CD14-positive monocyte (primary cell): ENCODE measurements around the gene RPL35. TPM values are rescaled to one million over a fixed set of nuclear protein-coding genes. Genes with fewer than 3 reads are reported as not detected.
"Not testable (repeated sequence)": the region's sequence is repeated elsewhere in the genome, so short reads cannot be mapped to it uniquely, and the experiment has no call there.

Experiments
- DNase-seq, 3 donors: peaks; one replicate each; pipeline ENCODE4 v3.0.0-alpha.2; 2011 to 2022
- H2AFZ ChIP-seq: 2 replicates; pipeline ENCODE4 v1.6.0; 2012; ENCODE audit warnings: mild to moderate bottlenecking, low read depth, low read length, inconsistent platforms; ENCODE audit not compliant: insufficient read depth, poor library complexity, severe bottlenecking
- H3K27ac ChIP-seq, 2 donors: 1 replicate in 1 of 2; 2 replicates in 1 of 2; pipeline ENCODE4 v1.5.1; 2012 to 2013; ENCODE audit warnings: low read length in 2 of 2, control low read depth in 1 of 2, inconsistent platforms in 1 of 2, low read depth in 1 of 2, mild to moderate bottlenecking in 1 of 2
- H3K27me3 ChIP-seq, 2 donors: one replicate each; pipeline versions ENCODE4 v1.6.0 to v1.6.1; 2011 to 2013; ENCODE audit warnings: low read length in 2 of 2; ENCODE audit not compliant: control insufficient read depth in 2 of 2, insufficient read depth in 2 of 2
- H3K36me3 ChIP-seq, 2 donors: replicated peaks in 1 of 2; 1 replicate in 1 of 2; 2 replicates in 1 of 2; pipeline versions ENCODE4 v1.5.1 to v1.6.1; 2012 to 2013; ENCODE audit warnings: low read length in 2 of 2, control low read depth in 1 of 2, inconsistent platforms in 1 of 2, mild to moderate bottlenecking in 1 of 2; ENCODE audit not compliant: insufficient read depth in 2 of 2, control insufficient read depth in 1 of 2
- H3K4me1 ChIP-seq, 2 donors: 1 replicate in 1 of 2; 2 replicates in 1 of 2; pipeline versions ENCODE4 v1.5.1 to v1.6.1; 2012 to 2013; ENCODE audit warnings: low read length in 2 of 2, control low read depth in 1 of 2, inconsistent platforms in 1 of 2, mild to moderate bottlenecking in 1 of 2, moderate library complexity in 1 of 2; ENCODE audit not compliant: insufficient read depth in 2 of 2, control insufficient read depth in 1 of 2
- H3K4me2 ChIP-seq: replicated peaks from 2 replicates; pipeline ENCODE3; 2012; ENCODE audit warnings: low read length, moderate library complexity, mild to moderate bottlenecking; ENCODE audit not compliant: poor library complexity, severe bottlenecking; ENCODE audit errors: extremely low read depth
- H3K4me3 ChIP-seq, 3 experiments: fragments of 200-600 bp in 1 of 3; sonication (generic) in 1 of 3; replicated peaks in 1 of 3; 1 replicate in 2 of 3; 2 replicates in 1 of 3; pipeline ENCODE4 v1.5.1; 2011 to 2013; ENCODE audit warnings: low read length in 3 of 3, mild to moderate bottlenecking in 3 of 3, control low read depth in 2 of 3, low read depth in 2 of 3, inconsistent platforms in 1 of 3, moderate library complexity in 1 of 3
- H3K79me2 ChIP-seq: 2 replicates; pipeline ENCODE4 v1.6.0; 2012; ENCODE audit warnings: mild to moderate bottlenecking, control low read depth, inconsistent platforms, low read length, moderate library complexity; ENCODE audit not compliant: insufficient read depth
- H3K9ac ChIP-seq: 2 replicates; pipeline ENCODE4 v1.6.0; 2017; ENCODE audit warnings: low read length, mild to moderate bottlenecking; ENCODE audit not compliant: insufficient read depth, poor library complexity, severe bottlenecking
- H3K9me3 ChIP-seq, 2 donors: replicated peaks in 1 of 2; 1 replicate in 1 of 2; 2 replicates in 1 of 2; pipeline versions ENCODE4 v1.5.1 to v1.6.1; 2012 to 2013; ENCODE audit warnings: low read length in 2 of 2, control low read depth in 1 of 2; ENCODE audit not compliant: control insufficient read depth in 1 of 2, insufficient read depth in 1 of 2
- H4K20me1 ChIP-seq: 2 replicates; pipeline ENCODE4 v1.6.0; 2012; ENCODE audit warnings: mild to moderate bottlenecking, low read length, control low read depth, moderate library complexity; ENCODE audit not compliant: insufficient read depth
- H3K27ac Mint-ChIP-seq, 7 donors: one replicate each; pipeline ENCODE4 v1.8.0; 2020; ENCODE audit warnings: mild to moderate bottlenecking in 7 of 7, mixed read lengths in 7 of 7, moderate library complexity in 6 of 7, inconsistent platforms in 2 of 7
- H3K27me3 Mint-ChIP-seq, 3 donors: one replicate each; pipeline ENCODE4 v1.8.0; 2021 to 2022; ENCODE audit warnings: low read depth in 3 of 3, mild to moderate bottlenecking in 3 of 3, mixed read lengths in 3 of 3, moderate library complexity in 3 of 3, inconsistent platforms in 1 of 3
- H3K36me3 Mint-ChIP-seq, 2 donors: one replicate each; pipeline ENCODE4 v1.8.0; 2020; ENCODE audit warnings: mixed read lengths in 2 of 2, inconsistent platforms in 1 of 2, mild to moderate bottlenecking in 1 of 2
- H3K4me1 Mint-ChIP-seq: one replicate; pipeline ENCODE4 v1.8.0; 2020; ENCODE audit warnings: mild to moderate bottlenecking, mixed read lengths
- H3K4me3 Mint-ChIP-seq, 2 donors: one replicate each; pipeline ENCODE4 v1.8.0; 2020; ENCODE audit warnings: mild to moderate bottlenecking in 2 of 2, mixed read lengths in 2 of 2, moderate library complexity in 1 of 2
- H3K9me3 Mint-ChIP-seq, 7 donors: one replicate each; pipeline ENCODE4 v1.8.0; 2020 to 2022; ENCODE audit warnings: mixed read lengths in 7 of 7, mild to moderate bottlenecking in 6 of 7, moderate library complexity in 6 of 7, inconsistent platforms in 2 of 7
- WGBS: methylation state at CpG from one replicate; pipeline ENCODE4 v1.1.5; 2013; ENCODE audit warnings: missing lambda C conversion rate; ENCODE audit not compliant: insufficient coverage; 5-methylcytosine and 5-hydroxymethylcytosine counted together
- intact Hi-C, 2 donors: fragments of 100-400 bp; cut with micrococcal nuclease; formaldehyde crosslinking; loops; one replicate each; pipeline versions ENCODE4 v1.15.0 to v1.15.1; 2023
- polyA plus RNA-seq, 3 donors: library from polyadenylated mRNA; depleted of rRNA in 1 of 3; unstranded in 2 of 3; stranded (reverse) in 1 of 3; fragments of 300-500 nt in 2 of 3; fragments of >200 nt in 1 of 3; fragmentation: Illumina TruSeq in 2 of 3; gene quantifications; 1 replicate in 2 of 3; 2 replicates in 1 of 3; pipeline ENCODE4 v1.2.3, GENCODE V29; 2012 to 2021
- TF ChIP-seq, protein P1 (sequence below): fragments of 200-600 bp; IDR thresholded peaks from one replicate; pipeline ENCODE4 v1.8.0; 2022; ENCODE audit warnings: antibody characterized with exemption, mild to moderate bottlenecking

Gene RPL35
- polyA plus RNA-seq, 3 donors: 660 to 1,209 (median 828) TPM

DNA sequence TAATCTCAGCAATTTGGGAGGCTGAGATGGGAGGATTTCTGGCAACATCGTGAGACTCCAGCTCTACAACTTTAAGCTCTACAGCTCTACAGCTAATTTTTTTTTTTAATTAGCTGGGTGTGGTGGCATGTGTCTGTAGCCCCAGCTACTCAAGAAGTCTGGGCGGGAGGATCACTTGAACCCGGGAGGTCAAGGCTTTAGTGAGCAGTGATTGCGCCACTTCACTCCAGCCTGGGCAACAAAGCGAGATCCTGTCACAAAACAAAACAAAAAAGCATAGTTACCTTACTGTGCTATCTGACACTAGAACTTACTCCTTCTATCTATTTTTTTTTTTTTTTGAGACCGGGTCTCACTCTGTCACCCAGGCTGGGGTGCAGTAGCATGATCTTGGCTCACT lies 14.8 kb downstream of the RPL35 start:
- no peak overlapping the region for H3K27ac ChIP-seq
- no peaks in the 10 kb centered on the region for H4K20me1 ChIP-seq
- DNase-seq: no peak
- TF ChIP-seq, protein P1, sequence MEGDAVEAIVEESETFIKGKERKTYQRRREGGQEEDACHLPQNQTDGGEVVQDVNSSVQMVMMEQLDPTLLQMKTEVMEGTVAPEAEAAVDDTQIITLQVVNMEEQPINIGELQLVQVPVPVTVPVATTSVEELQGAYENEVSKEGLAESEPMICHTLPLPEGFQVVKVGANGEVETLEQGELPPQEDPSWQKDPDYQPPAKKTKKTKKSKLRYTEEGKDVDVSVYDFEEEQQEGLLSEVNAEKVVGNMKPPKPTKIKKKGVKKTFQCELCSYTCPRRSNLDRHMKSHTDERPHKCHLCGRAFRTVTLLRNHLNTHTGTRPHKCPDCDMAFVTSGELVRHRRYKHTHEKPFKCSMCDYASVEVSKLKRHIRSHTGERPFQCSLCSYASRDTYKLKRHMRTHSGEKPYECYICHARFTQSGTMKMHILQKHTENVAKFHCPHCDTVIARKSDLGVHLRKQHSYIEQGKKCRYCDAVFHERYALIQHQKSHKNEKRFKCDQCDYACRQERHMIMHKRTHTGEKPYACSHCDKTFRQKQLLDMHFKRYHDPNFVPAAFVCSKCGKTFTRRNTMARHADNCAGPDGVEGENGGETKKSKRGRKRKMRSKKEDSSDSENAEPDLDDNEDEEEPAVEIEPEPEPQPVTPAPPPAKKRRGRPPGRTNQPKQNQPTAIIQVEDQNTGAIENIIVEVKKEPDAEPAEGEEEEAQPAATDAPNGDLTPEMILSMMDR: no peak
- no peaks in the 10 kb centered on the region for H3K4me1 ChIP-seq
- H2AFZ ChIP-seq: no peak overlapping the region
- Mint-ChIP-seq H3K36me3 (no peaks in the 10 kb centered on the region), H3K9me3 (peaks cover 0 to 2% (median 0%) of the 10 kb centered on the region in 7 donors), H3K4me1 (no peaks in the 10 kb centered on the region), H3K27ac (no peak overlapping the region), H3K4me3 (no peak overlapping the region), H3K27me3 (peaks cover 4 to 6% (median 5%) of the 10 kb centered on the region in 3 donors)
- H3K4me3 ChIP-seq: no peak overlapping the region
- H3K27me3 ChIP-seq: no peaks in the 10 kb centered on the region
- no peak overlapping the region for H3K9ac ChIP-seq
- intact Hi-C loops: no loop called here
- H3K36me3 ChIP-seq: no peaks in the 10 kb centered on the region
- no peak overlapping the region for H3K4me2 ChIP-seq
- no peaks in the 10 kb centered on the region for H3K9me3 ChIP-seq
- no peaks in the 10 kb centered on the region for H3K79me2 ChIP-seq
- 80% methylated on average over 1 of the region's 6 CpGs for WGBS

DNA sequence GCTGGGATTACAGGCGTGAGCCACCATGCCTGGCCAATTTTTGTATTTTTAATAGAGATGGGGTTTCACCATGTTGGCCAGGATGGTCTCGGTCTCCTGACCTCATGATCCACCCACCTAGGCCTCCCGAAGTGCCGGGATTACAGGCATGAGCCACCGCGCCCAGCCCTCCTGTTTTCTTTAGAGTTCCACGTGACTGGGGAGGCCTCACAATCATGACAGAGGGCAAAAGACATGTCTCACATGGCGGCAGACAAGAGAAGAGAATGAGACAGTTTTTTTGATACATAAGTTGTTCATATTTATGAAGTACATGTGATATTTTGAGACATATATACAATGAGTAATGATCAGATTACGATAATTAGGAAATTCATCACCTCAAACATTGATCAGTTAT lies 15.3 kb downstream of the RPL35 start:
- H3K36me3 Mint-ChIP-seq, H3K27me3 Mint-ChIP-seq, H3K4me3 Mint-ChIP-seq, H3K27ac ChIP-seq, H3K9me3 Mint-ChIP-seq, H3K9me3 ChIP-seq, H3K27ac Mint-ChIP-seq, H3K27me3 ChIP-seq, intact Hi-C loops, H3K4me2 ChIP-seq, H3K79me2 ChIP-seq, H3K9ac ChIP-seq, H3K36me3 ChIP-seq, H2AFZ ChIP-seq, H4K20me1 ChIP-seq, H3K4me3 ChIP-seq, DNase-seq, H3K4me1 Mint-ChIP-seq, H3K4me1 ChIP-seq: not testable (repeated sequence)
- WGBS: no CpG with 5 or more reads among the region's 9 CpGs
